Anterior cingulate cortex (tissue), 58 donors: Measurements from ENCODE around the gene EFNA5.

Experiments
- DNase-seq, 58 donors: peaks; one replicate each; lab custom pipeline; 2025; lab: John Stamatoyannopoulos, UW

EFNA5 gene

GRCh38 chr5:107388141-107388861 lies 282.4 kb downstream of the EFNA5 start:
- DNase-seq = no peak

GRCh38 chr5:107387526-107388140 lies 283.1 kb downstream of the EFNA5 start:
- DNase-seq = no peak

GRCh38 chr5:107385708-107386107 lies 285.0 kb downstream of the EFNA5 start:
- DNase-seq = no peak

GRCh38 chr5:107384256-107384655 lies 286.5 kb downstream of the EFNA5 start:
- DNase-seq = no peak

- no peak for DNase-seq
Observed at GRCh38 chr5:107383414-107383813, 287.3 kb downstream of the EFNA5 start.

GRCh38 chr5:107381189-107381856 lies 289.4 kb downstream of the EFNA5 start:
- DNase-seq = peak in 10 of 58 donors; percentile 5 to 36 (median 10)

- no peak for DNase-seq
Observed at GRCh38 chr5:107380654-107381053, 290.1 kb downstream of the EFNA5 start.

GRCh38 chr5:107378218-107378899 lies 292.4 kb downstream of the EFNA5 start:
- no peak for DNase-seq

- DNase-seq = no peak
Observed at GRCh38 chr5:107377277-107377609, 293.5 kb downstream of the EFNA5 start.

- no peak for DNase-seq
Observed at GRCh38 chr5:107376546-107377276, 294.0 kb downstream of the EFNA5 start.

- no peak for DNase-seq
Observed at GRCh38 chr5:107373549-107374263, 297.0 kb downstream of the EFNA5 start.

- DNase-seq = peak in 27 of 58 donors; percentile 1 to 65 (median 20)
Observed at GRCh38 chr5:107372723-107373450, 297.9 kb downstream of the EFNA5 start.

GRCh38 chr5:107370396-107370968 lies 300.3 kb downstream of the EFNA5 start:
- DNase-seq = no peak

- DNase-seq = no peak
Observed at GRCh38 chr5:107369622-107370021, 301.1 kb downstream of the EFNA5 start.

GRCh38 chr5:107368615-107369014 lies 302.1 kb downstream of the EFNA5 start:
- DNase-seq = no peak

GRCh38 chr5:107367939-107368338 lies 302.8 kb downstream of the EFNA5 start:
- no peak for DNase-seq

GRCh38 chr5:107367480-107367879 lies 303.3 kb downstream of the EFNA5 start:
- no peak for DNase-seq

- DNase-seq = no peak
Observed at GRCh38 chr5:107365320-107366109, 305.2 kb downstream of the EFNA5 start.
